Naive B cell (primary cell): ENCODE results near the gene PTPRZ1. TPM values are rescaled to one million over a fixed set of nuclear protein-coding genes. Genes with fewer than 3 reads are reported as not detected.

Source experiments
- ATAC-seq, 2 donors: fragments of 150-1000 bp; cut with Tn5 transposase; 2 replicates each; pipeline ENCODE4 v1.10.0; 2021; ENCODE audit warnings: low read depth in 2 of 2, mild to moderate bottlenecking in 2 of 2, moderate library complexity in 2 of 2
- DNase-seq: peaks from one replicate; pipeline ENCODE4 v3.0.0; 2022
- H3K27ac Mint-ChIP-seq, 6 donors: one replicate each; pipeline ENCODE4 v1.8.0; 2020 to 2022; ENCODE audit warnings: mild to moderate bottlenecking in 6 of 6, mixed read lengths in 6 of 6, moderate library complexity in 5 of 6, inconsistent platforms in 2 of 6
- H3K27me3 Mint-ChIP-seq, 3 donors: one replicate each; pipeline ENCODE4 v1.8.0; 2021 to 2022; ENCODE audit warnings: mixed read lengths in 3 of 3, mild to moderate bottlenecking in 1 of 3
- H3K36me3 Mint-ChIP-seq, 2 donors: one replicate each; pipeline ENCODE4 v1.8.0; 2020 to 2022; ENCODE audit warnings: mixed read lengths in 2 of 2, inconsistent platforms in 1 of 2, mild to moderate bottlenecking in 1 of 2
- H3K4me1 Mint-ChIP-seq, 3 donors: one replicate each; pipeline ENCODE4 v1.8.0; 2020 to 2022; ENCODE audit warnings: mixed read lengths in 3 of 3, inconsistent platforms in 1 of 3, mild to moderate bottlenecking in 1 of 3, moderate library complexity in 1 of 3
- H3K4me3 Mint-ChIP-seq, 8 donors: one replicate each; pipeline ENCODE4 v1.8.0; 2020 to 2022; ENCODE audit warnings: mild to moderate bottlenecking in 8 of 8, mixed read lengths in 8 of 8, moderate library complexity in 8 of 8, inconsistent platforms in 2 of 8
- H3K9me3 Mint-ChIP-seq, 7 donors: one replicate each; pipeline ENCODE4 v1.8.0; 2020 to 2022; ENCODE audit warnings: mixed read lengths in 7 of 7, mild to moderate bottlenecking in 5 of 7, inconsistent platforms in 2 of 7, moderate library complexity in 1 of 7
- polyA plus RNA-seq, 6 donors: library from polyadenylated mRNA; unstranded; fragments of 300-500 nt; fragmentation: Illumina TruSeq; gene quantifications; one replicate each; pipeline ENCODE4 v1.2.3, GENCODE V29; 2021; ENCODE audit warnings: low read depth in 6 of 6

PTPRZ1 gene
- polyA plus RNA-seq, 6 donors from 2014 or later = not detected

DNA sequence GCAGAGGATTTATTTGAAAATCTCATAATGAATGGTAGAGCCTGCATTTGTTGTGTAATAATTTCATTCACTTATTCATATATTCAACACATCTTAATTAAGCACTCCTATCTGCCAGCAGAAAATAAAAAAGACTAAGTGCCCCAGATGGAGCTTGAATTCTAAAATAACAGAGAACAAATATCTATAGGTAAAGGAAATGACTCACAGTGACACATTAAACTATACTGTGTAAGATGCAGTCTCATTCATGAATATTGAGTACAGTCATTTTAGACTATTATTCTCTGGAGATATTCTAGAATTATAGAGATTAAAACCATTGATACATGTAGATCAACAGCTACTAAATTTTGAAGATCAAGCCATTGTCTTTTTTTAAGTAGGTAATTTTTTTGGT lies 72.1 kb downstream of the PTPRZ1 start:
- H3K9me3 Mint-ChIP-seq = peaks cover 0 to 3% (median 0%) of the 10 kb centered on the region in 7 donors
- peaks cover 11 to 13% (median 12%) of the 10 kb centered on the region in 3 donors for H3K27me3 Mint-ChIP-seq
- ATAC-seq (no peak), DNase-seq (no peak)
- H3K27ac Mint-ChIP-seq = no peak overlapping the region
- H3K4me3 Mint-ChIP-seq = no peak overlapping the region
- H3K4me1 Mint-ChIP-seq = no peaks in the 10 kb centered on the region
- H3K36me3 Mint-ChIP-seq = no peaks in the 10 kb centered on the region

DNA sequence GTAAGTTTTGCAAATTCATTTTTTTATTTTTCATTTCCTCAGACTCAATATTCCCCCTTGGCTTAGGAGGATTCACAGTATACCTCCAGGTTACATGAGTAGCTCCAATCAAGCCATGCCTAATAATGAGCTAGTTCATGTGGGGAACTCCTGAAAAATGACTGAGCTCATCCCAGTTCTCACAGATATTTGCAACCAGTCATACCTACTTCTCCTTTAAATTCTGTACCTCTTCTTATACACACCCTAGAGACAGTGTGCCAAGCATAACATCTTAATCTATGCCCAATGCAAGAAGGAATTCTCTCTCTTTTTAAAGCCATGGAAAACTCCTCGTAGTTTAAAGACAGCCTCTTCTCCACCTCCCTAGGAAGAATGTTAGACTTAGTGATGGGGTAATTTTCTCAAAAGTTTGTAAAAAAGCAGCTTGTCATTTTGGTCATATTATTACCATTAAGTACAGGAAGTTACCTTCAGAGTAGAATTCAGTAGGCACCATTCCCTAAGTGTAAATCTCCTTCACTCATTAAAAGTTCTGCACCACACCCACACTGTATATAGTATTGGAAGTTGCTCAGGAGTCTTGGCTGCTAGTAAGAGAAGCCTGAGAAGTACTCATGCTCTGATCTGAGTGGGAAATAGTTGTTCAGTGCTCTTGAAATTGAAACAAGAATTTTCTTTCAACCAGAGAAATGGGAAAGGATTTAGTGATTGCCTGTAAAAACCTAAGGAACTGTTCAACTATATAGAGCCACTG lies 72.7 kb downstream of the PTPRZ1 start:
- H3K27me3 Mint-ChIP-seq = peaks cover 11 to 13% (median 12%) of the 10 kb centered on the region in 3 donors
- H3K4me3 Mint-ChIP-seq = no peak overlapping the region
- DNase-seq = no peak
- H3K9me3 Mint-ChIP-seq = peaks cover 0 to 3% (median 0%) of the 10 kb centered on the region in 7 donors
- H3K4me1 Mint-ChIP-seq = no peaks in the 10 kb centered on the region
- H3K27ac Mint-ChIP-seq = no peak overlapping the region
- ATAC-seq = no peak
- H3K36me3 Mint-ChIP-seq = no peaks in the 10 kb centered on the region

DNA sequence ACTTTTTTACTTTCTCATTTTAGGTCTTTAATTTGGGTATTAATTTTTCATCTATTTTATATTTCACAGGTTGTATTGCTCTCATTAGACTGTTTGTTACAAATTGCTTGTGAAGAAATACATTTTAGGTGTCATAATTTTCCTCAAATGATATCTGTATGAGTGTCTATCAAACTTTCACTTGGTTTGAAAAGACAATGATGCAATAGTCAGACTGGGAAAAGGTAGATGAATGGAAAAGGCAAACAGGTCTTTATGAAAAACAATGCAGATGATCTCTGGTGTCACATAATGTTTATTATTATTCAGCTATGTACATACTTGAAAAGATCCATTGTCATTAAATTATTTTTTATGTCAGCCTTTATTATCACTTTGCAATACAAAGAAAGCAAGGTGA lies 80.2 kb downstream of the PTPRZ1 start:
- peaks cover 11 to 19% (median 13%) of the 10 kb centered on the region in 3 donors for H3K27me3 Mint-ChIP-seq
- H3K4me3 Mint-ChIP-seq = no peak overlapping the region
- no peak for DNase-seq
- no peak for ATAC-seq
- no peaks in the 10 kb centered on the region for H3K4me1 Mint-ChIP-seq
- H3K27ac Mint-ChIP-seq = no peak overlapping the region
- H3K9me3 Mint-ChIP-seq = peaks cover 0 to 3% (median 0%) of the 10 kb centered on the region in 7 donors
- no peaks in the 10 kb centered on the region for H3K36me3 Mint-ChIP-seq

DNA sequence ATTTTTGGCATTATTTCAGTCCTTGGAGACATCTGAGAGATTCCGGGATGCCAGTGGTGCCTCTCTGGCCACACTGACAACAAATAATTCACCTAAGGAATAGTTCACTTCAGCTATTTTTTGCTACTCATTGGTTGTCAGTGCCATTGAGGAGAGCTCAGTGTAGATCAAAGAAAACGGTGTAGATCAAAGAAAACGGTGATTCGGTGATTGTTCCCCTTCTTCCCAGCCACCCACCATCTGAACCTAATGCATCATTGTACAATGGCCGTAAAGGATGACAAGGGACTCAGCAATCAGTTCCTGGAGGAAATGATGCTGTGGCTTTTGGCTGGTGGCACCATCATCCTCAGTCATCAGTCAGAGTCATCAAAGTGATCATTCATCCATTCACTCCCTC lies 80.6 kb downstream of the PTPRZ1 start:
- H3K9me3 Mint-ChIP-seq = peaks cover 0 to 3% (median 0%) of the 10 kb centered on the region in 7 donors
- DNase-seq = no peak
- no peaks in the 10 kb centered on the region for H3K36me3 Mint-ChIP-seq
- no peak overlapping the region for H3K4me3 Mint-ChIP-seq
- no peaks in the 10 kb centered on the region for H3K4me1 Mint-ChIP-seq
- peaks cover 6 to 19% (median 11%) of the 10 kb centered on the region in 3 donors for H3K27me3 Mint-ChIP-seq
- ATAC-seq = no peak
- H3K27ac Mint-ChIP-seq = no peak overlapping the region

DNA sequence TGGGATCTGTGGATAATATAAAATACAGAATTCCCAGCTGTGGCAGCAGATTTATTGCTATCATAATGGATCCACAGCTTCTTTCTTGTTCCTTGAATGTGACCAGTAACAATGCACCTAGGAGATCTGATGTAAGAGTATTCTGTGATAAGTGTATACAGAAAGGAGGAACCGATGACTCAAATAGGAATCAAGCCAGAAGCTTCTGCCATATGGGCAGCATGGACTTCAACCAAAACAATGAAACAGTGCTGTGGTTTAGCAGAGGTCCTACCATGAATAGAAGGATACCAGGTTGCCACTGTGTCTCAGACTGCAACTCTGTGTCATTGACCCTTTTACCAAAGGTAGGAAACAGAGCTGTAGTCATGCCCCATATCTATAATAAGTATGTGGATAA lies 81.8 kb downstream of the PTPRZ1 start:
- peaks cover 0 to 12% (median 0%) of the 10 kb centered on the region in 3 donors for H3K27me3 Mint-ChIP-seq

DNA sequence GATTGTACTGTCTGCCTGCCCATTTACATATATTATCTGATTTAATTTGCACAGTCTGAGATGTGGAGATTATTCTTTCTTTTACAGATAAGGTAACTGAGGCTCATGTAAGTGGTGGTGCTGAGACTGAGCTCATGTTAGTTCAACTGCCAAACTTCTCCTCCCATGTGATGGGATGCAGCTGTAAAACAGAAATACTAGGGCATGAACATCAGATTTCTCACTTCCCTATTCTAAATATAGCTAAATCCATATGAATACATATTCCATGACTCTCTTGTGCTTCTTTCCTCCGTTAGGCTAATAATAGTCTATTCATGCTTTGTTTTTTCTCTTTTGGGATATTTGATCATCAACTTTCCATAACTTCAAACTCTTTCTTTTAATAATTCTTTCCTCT lies 84.7 kb downstream of the PTPRZ1 start:
- H3K27ac Mint-ChIP-seq = no peak overlapping the region
- no peak for DNase-seq

More for the DNA sequence above, 81.8 kb downstream of the PTPRZ1 start:
- H3K9me3 Mint-ChIP-seq = peaks cover 0 to 3% (median 0%) of the 10 kb centered on the region in 7 donors
- no peaks in the 10 kb centered on the region for H3K4me1 Mint-ChIP-seq
- no peak overlapping the region for H3K4me3 Mint-ChIP-seq
- DNase-seq (no peak), ATAC-seq (no peak)
- no peaks in the 10 kb centered on the region for H3K36me3 Mint-ChIP-seq
- H3K27ac Mint-ChIP-seq = no peak overlapping the region

DNA sequence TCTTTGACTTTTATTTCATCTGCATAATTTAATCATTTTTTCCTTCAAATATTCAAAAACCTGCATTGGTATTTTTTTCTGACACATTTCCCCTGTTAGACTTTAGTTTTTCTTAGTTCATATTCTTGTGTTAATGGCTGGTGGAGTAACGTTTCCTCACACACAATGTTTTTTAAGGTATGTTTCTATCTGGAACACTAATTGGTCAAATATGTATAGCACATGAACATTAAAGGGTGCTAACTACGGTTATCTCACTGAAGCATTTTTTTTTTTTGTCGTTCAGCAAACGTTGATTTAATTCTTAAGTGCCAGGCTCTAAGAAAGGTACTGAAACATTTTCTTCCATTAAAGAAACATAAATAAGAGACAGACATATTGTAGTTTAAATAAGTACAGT lies 87.7 kb downstream of the PTPRZ1 start:
- no peaks in the 10 kb centered on the region for H3K36me3 Mint-ChIP-seq
- H3K9me3 Mint-ChIP-seq = peaks cover 0 to 3% (median 0%) of the 10 kb centered on the region in 7 donors
- H3K4me3 Mint-ChIP-seq = no peak overlapping the region
- DNase-seq = no peak
- H3K27me3 Mint-ChIP-seq = peaks cover 4 to 9% (median 7%) of the 10 kb centered on the region in 3 donors
- H3K27ac Mint-ChIP-seq = no peak overlapping the region
- no peak for ATAC-seq
- no peaks in the 10 kb centered on the region for H3K4me1 Mint-ChIP-seq

More for the DNA sequence above, 84.7 kb downstream of the PTPRZ1 start:
- H3K9me3 Mint-ChIP-seq = peaks cover 0 to 3% (median 0%) of the 10 kb centered on the region in 7 donors
- H3K4me3 Mint-ChIP-seq = no peak overlapping the region
- H3K4me1 Mint-ChIP-seq = no peaks in the 10 kb centered on the region
- no peaks in the 10 kb centered on the region for H3K36me3 Mint-ChIP-seq
- H3K27me3 Mint-ChIP-seq = peaks cover 7 to 9% (median 8%) of the 10 kb centered on the region in 3 donors
- no peak for ATAC-seq

DNA sequence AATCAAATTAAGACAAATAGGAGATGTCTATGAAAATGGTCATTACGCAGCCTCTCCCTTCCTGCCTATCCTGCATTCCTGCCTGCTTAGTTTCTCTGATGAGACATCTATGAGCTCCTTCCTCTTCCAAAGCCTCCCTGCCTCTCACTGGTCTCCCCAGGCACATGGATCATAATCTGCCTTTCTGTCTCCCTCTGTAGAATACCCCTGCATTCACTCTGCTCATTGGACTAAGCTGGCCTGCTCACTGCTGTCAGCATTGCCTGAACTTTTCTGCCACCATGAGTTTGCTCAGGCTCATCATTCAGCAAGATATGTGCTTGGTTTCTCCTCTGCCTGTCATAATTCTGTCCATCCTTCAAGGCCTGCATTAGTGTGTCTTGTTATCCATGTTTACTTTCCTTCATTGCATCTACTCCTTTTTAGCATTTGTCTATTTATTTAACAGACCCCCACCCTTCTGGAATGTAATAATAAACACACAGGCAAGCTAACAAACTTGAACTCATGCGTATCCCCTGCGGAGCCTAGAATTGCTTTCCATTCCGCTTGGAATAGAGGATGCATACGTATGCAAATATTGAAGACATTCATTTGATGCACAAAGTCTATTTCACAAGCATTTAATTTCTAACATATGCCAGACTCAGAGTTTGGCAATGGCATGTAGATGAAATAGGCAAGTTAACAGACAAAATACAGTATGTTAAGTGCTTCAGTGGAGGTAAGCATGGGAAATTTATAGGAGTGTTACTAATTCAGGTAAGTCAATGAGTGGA lies 88.3 kb downstream of the PTPRZ1 start:
- no peaks in the 10 kb centered on the region for H3K36me3 Mint-ChIP-seq
- no peak overlapping the region for H3K4me3 Mint-ChIP-seq
- ATAC-seq = no peak
- H3K4me1 Mint-ChIP-seq = no peaks in the 10 kb centered on the region
- no peak overlapping the region for H3K27ac Mint-ChIP-seq
- peaks cover 4 to 9% (median 7%) of the 10 kb centered on the region in 3 donors for H3K27me3 Mint-ChIP-seq
- peaks cover 0 to 3% (median 0%) of the 10 kb centered on the region in 7 donors for H3K9me3 Mint-ChIP-seq
- no peak for DNase-seq

DNA sequence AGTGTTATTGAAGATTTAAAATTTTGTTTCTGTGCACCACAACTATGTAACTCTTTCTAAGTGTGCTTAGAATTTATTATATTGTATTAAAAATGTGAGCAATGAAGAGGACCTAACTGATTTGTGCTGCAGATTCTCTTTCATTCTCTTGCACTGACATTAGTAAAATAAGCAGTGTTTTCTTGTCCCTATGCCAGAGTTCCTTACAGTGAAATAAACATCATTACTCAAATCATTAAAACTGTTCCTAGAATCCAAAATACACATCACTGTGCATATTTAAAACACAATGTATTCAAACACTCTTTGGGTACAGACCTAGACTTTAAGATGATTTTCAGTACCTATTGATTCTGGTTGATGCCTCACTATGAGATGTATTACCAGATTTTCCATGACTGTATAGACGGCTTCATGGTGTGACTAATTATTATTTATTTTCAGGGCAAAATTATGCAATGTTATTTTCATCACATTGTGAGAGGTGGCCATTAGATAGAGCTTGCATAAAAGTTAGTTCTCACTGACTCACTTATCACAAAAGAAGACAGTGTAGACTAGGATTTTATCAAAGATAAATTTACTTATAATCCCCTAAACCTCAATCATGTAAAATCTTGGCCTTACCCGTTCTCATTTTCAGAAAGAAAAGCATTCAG lies 93.4 kb downstream of the PTPRZ1 start:
- no peaks in the 10 kb centered on the region for H3K4me1 Mint-ChIP-seq
- no peaks in the 10 kb centered on the region for H3K36me3 Mint-ChIP-seq

DNA sequence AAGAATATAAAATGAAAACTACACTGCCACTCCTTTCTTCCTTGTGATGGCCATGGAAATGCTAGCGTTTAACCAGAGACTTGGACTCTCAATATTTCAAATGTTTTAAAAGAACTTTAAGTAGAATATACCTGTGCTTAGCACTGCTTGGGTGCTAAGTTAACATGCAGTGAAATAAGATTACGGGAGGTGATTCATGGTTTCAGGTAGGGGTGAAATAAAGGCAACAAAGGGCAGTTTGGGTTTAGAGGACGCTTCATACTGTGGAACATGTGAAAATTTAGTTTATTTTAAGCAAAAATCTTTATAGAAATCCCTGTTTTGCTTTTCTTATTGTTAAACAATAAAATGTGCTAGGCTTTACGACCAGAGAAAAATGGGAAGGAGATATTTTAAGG lies 94.0 kb downstream of the PTPRZ1 start:
- ATAC-seq = no peak
- H3K27ac Mint-ChIP-seq = no peak overlapping the region
- no peaks in the 10 kb centered on the region for H3K36me3 Mint-ChIP-seq
- H3K4me3 Mint-ChIP-seq = no peak overlapping the region
- no peaks in the 10 kb centered on the region for H3K4me1 Mint-ChIP-seq
- H3K27me3 Mint-ChIP-seq = no peaks in the 10 kb centered on the region
- peaks cover 0 to 3% (median 0%) of the 10 kb centered on the region in 7 donors for H3K9me3 Mint-ChIP-seq
- DNase-seq = no peak

More for the DNA sequence above, 93.4 kb downstream of the PTPRZ1 start:
- peaks cover 0 to 3% (median 0%) of the 10 kb centered on the region in 7 donors for H3K9me3 Mint-ChIP-seq
- no peak for DNase-seq
- no peak overlapping the region for H3K4me3 Mint-ChIP-seq
- H3K27me3 Mint-ChIP-seq = peaks cover 0 to 2% (median 2%) of the 10 kb centered on the region in 3 donors
- no peak overlapping the region for H3K27ac Mint-ChIP-seq
- no peak for ATAC-seq

DNA sequence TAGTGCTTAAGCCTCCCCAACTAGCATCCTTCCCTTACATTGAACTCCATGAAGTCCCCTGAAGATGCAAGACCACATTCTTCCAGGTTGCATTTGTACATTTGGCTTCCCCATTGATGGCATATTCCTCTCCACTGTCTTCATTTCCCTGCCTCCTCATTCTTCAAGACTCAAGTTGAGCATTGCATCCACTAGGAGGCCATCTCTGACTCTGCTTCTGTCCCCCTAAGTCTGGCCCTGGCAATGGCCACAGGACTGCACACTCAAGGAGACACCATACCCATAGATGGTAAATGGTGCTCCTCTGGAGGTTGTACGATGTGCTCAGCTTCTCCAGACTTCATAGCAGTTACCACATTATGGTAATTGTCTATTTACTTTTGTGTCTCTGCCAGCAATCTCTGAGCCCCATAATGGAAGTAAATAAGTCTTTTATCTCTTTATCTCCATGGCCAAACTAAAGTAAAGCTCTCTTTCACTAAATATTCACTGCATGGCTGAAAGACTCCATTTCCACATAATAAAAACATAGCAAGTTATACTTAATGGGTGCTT lies 112.6 kb downstream of the PTPRZ1 start:
- Mint-ChIP-seq H3K36me3 (no peaks in the 10 kb centered on the region), H3K4me1 (no peaks in the 10 kb centered on the region), H3K4me3 (no peak overlapping the region), H3K27ac (no peak overlapping the region), H3K9me3 (no peaks in the 10 kb centered on the region), H3K27me3 (peaks cover 5 to 13% (median 13%) of the 10 kb centered on the region in 3 donors)
- DNase-seq (no peak), ATAC-seq (no peak)

DNA sequence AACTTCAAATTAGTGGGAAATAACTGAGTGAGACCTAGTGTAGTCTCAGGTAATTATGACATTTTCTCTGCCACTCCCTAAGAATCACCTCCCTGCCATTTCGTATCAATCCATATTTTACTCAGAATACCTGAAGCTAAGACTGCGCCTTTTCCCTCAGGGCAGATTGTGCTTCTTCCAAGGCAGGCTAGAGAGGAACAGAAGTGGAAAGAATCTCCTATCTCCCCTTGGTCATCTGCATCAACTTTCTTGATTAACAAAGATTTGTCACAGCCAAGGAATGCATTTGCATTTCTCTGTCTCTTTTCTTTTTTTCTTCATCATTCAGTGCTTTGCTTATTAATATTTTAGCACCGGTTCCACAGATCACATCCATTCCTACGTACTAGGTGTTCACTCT lies 119.1 kb downstream of the PTPRZ1 start:
- no peaks in the 10 kb centered on the region for H3K4me1 Mint-ChIP-seq
- no peak overlapping the region for H3K4me3 Mint-ChIP-seq
- no peaks in the 10 kb centered on the region for H3K9me3 Mint-ChIP-seq
- DNase-seq (no peak), ATAC-seq (no peak)
- no peaks in the 10 kb centered on the region for H3K36me3 Mint-ChIP-seq
- no peak overlapping the region for H3K27ac Mint-ChIP-seq
- peaks cover 0 to 8% (median 4%) of the 10 kb centered on the region in 3 donors for H3K27me3 Mint-ChIP-seq
